COLO668 (cell line): ENCODE data around the gene CNTROB.
"Not testable (repeated sequence)": the region's sequence is repeated elsewhere in the genome, so short reads cannot be mapped to it uniquely, and the experiment has no call there.

Experiments used
- DNase-seq: peaks from one replicate; lab custom pipeline; 2025; ENCODE audit not compliant: unreplicated experiment; lab: John Stamatoyannopoulos, UW

Gene CNTROB

DNA sequence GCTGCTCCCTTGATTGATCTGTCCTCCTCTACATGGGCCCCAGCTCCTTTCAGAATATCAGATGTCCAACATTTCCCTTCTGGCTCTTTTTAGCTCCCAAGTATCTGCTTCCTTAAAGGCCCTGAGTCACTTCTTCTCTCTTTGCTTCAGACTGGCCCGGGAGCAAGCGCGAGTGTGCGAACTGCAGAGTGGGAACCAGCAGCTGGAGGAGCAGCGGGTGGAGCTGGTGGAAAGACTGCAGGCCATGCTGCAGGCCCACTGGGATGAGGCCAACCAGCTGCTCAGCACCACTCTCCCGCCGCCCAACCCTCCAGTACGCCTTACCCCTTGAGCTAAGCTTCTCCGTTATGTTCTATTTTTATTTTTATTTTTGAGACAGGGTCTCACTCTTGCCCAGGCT lies 12.3 kb downstream of the CNTROB start:
- no peak for DNase-seq

DNA sequence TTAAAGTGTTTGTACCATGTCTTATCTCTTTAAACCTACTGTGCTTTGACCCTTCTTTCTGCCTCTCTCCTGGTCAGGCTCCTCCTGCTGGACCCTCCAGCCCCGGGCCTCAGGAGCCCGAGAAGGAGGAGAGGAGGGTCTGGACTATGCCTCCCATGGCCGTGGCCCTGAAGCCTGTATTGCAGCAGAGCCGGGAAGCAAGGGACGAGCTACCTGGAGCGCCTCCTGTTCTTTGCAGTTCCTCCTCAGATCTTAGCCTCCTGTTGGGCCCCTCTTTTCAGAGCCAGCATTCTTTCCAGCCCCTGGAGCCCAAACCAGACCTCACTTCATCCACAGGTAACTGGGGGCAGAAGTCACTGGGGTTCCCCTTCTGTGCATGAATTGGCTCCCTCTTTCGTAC lies 13.6 kb downstream of the CNTROB start:
- no peak for DNase-seq

DNA sequence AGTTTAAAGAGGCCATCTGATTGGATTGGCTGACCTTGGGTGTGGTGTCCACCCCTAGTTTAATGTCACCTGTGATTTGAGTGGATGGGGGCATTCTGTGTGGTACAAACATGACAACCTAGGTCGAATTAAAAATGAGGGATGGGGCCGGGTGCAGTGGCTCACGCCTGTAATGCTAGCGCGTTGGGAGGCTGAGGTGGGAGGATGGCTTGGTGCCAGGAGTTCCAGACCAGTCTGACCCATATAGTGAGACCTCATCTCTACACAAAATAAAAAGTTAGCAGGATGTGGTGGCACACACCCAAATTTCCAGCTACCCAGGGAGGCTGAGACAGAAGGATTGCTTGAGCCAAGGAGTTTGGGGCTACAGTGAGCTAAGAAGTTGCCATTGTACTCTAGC lies 14.4 kb downstream of the CNTROB start:
- no peak for DNase-seq

DNA sequence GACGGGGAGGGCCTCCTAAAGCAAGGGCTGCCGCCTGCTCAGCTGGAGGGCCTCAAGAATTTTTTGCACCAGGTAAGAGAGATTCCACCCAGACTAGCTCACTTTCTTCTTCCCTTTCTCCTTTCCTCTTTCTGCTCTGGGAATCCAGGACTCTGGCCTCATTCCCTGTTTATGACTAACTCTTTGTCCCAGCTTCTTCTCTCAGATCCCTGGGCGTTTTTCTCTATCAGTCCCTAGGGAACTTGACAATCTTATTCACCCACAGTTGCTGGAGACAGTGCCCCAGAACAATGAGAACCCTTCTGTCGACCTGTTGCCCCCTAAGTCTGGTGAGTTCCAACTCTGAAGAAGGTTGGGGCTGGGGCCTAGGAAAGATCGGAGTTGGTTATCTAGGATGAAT lies 15.6 kb downstream of the CNTROB start:
- DNase-seq: no peak

DNA sequence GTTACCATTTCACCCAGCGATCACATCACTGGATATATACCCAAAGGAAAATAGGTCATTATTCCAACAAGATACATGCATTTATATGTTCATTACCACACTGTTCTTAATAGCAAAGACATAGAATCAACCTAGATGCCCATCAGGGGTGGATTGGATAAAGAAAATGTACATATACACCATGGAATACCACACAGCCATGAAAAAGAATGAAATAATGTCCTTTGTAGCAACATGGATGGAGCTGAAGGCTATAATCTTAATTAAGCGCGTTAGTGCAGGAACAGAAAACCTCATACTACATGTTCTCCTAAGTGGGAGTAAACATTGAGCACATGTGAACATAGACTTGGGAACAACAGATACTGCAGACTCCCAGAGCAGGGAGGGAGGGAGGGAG lies 18.6 kb downstream of the CNTROB start:
- DNase-seq: no peak

DNA sequence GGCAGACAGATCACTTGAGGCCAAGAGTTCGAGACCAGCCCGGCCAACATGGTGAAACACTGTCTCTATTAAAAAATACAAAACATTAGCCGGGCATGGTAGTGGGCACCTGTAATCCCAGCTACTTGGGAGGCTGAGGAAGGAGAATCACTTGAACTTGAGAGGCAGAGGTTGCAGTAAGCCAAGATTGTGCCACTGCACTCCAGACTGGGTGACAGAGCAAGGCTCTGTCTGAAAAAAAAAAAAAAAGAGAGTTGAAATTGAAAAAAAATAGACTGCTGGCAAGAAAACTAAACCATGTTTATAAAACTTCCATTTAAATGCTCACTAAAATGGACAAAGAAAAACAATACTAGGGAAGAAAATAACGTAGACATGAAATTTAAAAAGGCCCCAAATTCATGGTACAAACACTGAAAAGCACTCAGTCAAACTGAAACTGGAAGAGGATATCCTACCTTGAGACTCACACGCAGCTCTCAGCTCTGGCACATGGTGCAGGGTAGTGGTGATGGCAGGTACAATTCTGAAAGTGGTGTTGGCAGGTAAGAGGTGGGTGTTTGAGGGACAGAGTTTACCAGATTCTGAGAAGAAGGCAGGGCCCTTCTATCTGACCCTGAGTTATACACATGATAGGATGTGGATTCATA lies 19.3 kb downstream of the CNTROB start:
- no peak for DNase-seq

DNA sequence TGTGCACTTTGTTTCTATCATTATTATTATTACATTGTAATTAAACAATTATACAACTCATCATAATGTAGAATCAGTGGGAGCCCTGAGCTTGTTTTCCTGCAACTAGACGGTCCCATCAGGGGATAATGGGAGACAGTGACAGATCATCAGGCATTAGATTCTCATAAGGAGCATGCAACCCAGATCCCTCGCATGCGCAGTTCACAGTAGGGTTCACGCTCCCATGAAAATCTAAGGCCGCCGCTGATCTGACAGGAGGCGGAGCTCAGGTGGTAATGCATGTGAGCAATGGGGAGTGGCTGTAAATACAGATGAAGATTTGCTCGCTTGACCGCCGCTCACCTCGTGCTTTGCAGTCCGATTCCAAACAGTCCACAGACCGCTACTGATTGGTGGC lies 21.3 kb downstream of the CNTROB start:
- DNase-seq: not testable (repeated sequence)

DNA sequence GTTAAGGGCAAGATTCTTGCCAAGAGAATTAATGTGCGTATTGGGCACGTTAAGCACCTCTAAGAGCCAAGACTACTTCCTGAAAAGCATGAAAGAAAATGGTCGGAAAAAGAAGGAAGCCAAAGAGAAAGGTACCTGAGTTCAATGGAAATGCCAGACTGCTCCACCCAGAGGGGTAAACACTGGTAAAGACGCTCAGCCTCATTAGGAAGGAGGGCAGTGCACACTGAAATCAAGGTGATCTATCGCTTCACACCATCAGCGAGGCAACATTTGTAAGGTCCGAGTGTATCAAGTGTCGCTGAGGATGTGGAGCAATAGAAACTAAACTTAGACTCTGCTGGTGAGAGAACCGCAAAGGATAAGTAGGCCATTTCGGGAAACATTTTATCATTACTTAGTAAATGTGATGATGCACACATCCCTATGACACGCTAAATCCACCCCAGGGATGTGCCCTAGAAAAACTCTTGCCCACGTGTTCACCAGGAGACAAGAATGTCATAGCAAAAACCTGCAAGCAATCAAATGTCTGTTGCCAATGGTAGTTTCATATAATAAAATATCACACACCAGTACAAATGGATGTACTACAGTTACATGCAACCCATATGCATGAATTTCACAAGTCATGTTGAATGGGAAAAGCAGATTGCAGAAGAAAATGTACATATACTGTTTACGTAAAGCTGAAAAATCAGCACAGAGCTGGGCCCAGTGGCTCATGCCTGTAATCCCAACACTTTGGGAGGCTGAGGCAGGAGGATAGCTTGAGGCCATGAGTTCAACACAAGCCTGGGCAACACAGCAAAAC lies 23.6 kb downstream of the CNTROB start:
- no peak for DNase-seq

DNA sequence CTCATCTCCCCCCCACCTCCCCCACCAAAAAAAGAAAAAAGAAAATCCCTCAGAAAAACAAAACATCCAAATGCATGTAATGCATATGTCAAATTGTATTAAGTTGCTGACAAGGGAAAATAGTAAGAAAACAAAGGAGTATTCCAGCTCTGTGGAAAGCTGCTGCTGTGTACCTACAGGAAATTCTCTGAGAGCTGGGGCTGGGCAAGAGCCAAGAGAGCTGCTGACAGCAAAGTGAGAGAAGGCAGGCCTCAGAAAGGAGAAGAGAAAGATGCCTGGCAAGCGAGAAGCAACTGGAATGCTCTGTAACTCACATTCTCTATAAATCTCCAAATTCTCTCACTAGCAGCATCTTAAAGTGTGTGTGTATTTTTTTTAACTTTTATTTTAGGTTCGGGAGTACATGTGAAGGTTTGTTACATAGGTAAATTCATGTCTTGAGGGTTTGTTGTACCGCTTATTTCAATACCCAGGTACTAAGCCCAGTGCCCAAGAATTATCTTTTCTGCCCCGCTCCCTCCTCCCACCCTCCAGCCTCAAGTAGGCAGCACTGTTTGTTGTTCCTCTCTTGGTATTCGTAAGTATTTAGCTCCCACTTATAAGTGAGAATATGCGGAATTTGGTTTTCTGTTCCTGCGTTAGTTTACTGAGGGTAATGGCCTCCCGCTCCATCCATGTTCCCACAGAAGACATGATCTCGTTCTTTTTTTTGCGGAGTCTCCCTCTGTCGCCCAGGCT lies 24.4 kb downstream of the CNTROB start:
- no peak for DNase-seq

DNA sequence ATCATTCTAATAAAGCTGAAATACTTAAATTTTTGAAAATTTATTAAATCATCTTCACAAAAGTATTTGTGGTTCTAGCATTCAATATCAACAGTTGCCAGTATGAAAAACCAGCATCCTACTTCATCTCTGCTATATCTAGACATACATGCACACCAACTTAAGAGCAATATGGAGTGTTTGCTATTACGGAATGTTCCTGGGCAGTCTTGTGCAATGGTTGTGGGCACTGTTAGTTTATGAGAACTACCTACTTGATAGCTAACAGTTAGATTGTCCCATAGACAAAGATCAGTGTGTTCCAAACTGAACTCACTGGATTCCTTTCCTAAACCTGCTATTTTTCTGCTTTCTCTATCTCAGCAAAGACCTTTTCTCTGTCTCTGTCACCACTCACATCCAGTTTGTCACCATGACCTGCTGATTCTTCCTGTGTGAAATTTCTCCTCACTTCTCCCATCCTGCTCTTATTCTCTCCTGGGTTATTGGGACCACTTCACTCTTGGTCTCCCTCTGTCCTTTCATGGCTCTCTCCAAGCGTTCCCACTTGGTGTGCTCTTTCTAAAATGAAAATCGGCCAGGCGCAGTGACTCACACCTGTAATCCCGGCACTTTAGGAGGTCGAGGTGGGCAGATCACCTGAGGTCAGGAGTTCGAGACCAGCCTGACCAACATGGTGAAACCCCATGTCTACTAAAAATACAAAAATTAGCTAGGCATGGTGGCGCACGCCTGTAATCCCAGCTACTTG lies 27.7 kb downstream of the CNTROB start:
- DNase-seq: no peak

DNA sequence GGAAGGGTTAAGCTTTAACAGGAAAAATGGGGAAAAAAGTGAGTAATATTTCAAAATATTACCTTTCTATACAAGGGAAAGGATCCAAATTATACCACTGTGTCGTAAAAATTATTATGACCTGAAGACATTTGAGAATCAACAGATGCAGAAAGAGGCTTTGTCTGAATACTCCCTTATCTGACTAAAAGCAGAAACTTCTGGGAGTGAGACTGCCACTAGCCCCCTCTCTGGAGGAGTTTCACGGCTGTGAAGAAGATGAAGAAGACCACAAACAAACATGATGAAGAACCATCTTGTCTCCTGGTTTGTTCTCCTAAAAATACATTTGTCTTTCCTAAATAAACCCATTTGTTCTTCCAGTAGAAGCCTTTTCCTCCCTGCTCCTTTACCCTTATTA lies 29.4 kb downstream of the CNTROB start:
- no peak for DNase-seq

DNA sequence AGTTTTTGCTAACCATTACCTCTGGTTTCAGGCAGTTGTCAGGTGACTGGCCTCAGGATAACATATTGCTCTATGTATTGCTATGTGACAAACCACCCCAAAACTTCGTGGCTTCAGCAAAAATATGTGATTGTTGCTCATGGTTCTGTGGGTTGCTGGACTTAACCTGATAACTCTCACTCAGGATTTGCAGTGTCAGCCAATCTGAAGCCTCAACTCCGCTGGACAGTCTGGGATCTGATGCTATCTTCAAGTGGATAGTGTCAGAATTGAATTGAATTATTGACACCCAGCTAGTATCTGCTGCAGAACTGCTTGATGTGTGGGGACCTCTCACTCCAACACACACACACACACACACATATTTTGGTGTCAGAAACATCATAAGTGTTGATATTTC lies 35.7 kb downstream of the CNTROB start:
- DNase-seq: no peak

DNA sequence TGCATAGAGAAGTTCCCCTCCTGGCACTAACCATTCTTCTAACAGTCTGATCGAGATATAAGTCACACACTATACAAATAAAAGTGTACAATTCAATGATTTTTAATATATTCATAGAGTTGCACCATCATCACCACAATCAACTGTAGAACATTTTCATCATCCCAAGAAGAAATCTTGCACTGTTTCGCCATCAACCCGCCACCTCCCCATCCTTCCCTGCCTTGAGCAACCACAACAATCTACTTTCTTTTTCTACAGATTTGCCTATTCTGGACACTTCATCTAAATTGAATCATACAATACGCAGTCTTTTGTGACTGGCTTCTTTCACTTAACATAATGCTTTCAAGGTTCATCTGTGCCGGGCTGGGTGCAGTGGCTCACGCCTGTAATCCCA lies 37.4 kb downstream of the CNTROB start:
- no peak for DNase-seq

DNA sequence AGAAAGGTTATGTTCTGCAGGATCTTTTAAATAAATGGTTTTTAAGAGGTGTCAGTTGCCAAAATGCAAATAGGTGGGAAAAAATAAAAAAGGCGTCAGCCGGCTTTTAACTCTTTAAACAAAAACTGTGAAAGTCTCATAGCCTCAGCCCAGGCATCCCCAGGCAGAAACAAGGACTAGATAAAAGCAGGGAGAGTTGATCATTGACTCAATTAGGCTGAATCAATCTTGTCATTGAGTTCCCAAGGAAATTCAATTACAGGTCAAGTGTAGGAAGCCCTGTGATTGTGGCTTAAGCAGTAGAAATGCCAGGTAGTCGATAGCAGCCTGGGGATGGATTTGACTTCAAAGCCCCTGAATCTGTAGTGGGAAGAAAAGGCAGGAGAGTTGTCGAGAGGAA lies 39.6 kb downstream of the CNTROB start:
- no peak for DNase-seq

DNA sequence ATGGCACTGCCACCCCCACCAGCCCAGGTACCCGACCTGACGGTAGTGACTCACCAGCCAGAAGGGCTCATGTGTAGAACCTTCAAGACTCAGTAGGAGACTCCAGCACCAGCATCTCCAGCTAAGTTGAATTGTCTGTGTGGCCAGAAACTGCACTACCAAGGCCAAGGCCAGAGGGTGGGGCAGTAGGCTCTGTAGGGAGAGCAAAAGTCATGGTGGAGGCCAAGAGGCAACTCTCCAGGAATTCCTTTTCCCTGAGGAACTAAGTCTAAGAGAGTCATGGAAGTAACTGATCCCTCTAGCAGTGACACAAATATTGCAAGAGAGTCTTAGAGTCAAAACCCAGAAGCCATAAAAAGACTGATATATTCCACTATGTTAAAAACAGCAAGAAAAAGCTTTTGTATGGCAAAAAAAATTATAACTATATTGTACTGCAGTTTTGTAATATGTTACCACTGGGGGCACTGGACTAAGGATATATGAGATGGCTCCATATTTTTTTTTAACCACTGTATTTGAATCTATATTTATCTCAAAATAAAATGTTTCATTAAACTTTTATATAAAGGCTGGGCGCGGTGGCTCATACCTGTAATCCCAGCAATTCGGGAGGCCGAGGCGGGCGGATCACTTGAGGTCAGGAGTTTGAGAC lies 40.3 kb downstream of the CNTROB start:
- DNase-seq: no peak

DNA sequence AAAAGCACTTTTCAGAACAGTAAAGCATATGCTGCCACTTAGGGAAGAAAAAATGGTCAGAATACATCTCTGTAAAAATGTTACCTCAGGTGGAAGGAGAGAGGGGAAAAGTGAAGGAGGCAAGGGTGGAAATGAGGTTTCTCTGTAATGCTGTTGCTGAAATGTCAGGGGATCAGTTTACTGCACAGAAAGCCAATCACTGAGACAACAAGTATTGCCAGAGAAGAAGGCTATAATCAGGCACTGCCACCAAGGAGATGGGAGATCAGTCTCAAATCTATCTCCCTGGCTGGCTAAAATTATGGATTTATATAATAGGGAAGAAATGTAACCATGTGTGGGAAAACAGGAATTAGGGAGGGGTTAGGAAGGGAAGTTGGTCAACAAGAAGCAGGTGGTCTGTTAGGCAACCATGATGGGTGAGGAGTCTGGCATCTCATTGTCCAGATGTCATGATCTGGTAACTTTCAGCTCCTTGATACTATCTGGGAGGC lies 42.7 kb downstream of the CNTROB start:
- no peak for DNase-seq

DNA sequence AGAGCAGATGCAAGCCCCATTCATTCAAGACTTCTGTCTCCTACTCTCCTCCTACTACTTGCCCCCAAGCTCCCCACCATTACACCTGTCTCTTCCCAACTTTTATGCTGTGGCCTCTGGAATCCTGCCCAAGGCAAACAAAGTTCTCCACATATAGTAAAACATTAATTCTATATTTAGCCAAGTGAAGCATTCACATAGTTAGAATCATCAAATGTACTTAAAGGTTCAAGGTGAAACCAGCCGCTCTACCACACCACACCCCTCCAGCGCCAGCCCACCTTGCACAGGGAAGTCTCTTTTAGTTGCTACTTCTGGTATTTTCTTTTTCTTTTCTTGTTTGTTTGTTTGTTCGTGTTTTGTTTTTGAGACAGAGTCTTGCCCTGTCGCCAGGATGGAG lies 45.0 kb downstream of the CNTROB start:
- no peak for DNase-seq

DNA sequence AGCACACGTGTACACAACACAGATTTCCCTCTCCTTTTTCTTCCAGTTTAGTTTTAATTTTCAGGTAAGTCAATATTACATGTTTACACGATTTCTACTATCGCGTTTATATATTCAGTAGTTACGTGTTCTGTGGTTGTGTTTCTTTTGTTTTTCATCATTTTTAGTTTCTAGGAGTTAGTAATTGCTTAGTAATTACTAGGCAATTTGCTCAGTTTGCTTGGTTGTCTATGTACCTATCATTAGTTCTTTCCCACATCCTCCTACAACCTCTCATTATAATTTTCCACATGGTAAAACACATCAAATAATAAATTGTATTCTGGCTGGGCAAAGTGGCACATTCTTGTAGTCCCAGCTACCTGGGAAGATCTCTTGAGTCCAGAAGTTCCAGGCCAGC lies 45.8 kb downstream of the CNTROB start:
- no peak for DNase-seq

DNA sequence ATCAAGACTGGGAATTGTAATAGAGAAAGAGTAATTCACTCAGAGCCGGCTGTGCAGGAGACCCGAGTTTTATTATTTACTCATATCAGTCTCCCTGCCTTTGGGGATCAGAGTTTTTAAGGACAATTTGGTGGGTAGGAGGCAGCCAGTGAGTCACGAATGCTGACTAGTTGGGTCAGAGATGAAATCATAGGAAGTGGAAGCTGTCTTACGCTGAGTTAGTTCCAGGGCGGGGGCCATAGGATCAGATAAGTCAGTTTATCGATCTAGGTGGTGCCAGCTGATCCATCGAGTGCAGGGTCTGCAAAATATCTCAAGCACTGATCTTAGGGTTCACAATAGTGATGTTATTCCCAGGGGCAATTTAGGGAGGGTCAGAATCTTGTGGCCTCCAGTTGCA lies 50.2 kb downstream of the CNTROB start:
- DNase-seq: no peak

DNA sequence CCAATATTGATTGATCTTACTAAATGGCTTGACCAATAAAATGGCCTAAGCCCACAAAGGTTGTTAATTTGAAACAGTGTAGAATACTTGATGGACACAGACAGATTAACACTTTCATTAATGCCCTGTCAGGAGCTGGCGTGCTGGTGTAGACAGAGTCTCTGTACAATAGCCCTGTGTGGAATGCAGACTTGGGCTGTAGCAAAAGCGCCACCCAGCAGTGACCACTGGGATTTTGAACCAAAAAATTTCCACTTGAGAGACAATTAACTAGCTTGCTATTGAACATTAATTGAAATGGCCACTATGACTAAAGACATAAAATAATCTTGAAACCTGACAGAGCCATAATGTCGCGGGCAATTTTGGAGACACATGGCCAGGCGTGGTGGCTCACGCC lies 50.7 kb downstream of the CNTROB start:
- no peak for DNase-seq

DNA sequence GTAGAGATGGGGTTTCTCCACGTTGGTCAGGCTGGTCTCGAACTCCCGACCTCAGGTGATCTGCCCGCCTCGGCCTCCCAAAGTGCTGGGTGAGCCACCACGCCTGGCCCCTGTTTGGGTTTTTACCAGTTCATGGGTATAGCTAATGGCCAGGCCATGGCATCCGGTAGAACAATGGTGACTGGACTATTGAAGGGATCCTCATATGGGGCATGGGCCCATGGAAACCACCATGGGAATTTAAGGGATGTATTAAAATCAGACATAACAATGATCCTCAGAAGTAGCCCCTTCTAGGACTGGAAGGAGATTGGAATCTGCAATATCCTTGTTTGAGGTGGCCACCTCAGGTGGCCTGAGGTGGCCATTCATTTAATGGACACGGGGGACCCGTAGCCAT lies 52.9 kb downstream of the CNTROB start:
- DNase-seq: no peak
